ENCODE data around the gene CD81.

Gene CD81

DNA sequence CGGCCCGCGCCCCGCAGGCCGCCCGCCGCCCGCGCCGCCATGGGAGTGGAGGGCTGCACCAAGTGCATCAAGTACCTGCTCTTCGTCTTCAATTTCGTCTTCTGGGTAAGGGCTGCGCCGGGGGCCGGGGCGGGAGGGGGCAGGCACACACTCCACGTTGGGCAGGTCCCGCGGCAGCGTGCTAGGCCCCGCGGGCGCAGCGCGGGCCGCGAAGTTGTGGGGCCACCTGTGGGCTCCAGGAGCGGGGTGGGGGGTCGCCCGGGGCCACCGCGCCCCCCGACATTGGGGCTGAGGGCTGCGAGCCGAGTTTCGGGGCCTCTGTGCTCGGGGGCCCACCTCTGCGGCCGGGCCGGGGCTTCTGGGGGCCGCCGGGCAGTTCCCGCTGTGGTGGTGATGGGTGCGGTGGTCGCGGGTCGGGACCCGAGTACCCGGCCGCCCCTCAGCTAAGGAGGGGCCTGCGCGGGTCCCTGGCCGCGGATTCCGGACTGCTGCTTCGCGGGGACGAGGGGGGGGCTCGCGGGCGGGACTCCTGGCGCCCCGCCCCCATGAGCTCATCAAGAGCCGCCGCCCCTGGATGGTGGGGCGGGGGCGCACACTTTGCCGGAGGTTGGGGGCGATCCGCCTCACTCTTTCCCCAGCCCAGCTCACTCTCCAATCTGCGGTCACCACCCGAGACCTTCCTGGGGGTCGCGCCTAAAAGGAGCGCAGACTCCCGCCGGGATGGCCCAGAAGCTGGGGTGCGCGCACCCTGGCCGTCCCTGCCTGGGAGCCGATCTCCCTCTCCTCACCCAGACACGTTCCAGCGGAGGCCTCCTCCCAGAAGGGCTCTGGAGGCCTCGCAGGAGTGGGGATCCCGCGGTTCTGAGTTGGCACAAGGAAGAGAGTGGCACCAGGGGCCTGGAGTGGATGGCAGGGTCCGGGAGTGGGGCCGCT, 667 bp downstream of the CD81 start:
- DNase-seq, result no peak

DNA sequence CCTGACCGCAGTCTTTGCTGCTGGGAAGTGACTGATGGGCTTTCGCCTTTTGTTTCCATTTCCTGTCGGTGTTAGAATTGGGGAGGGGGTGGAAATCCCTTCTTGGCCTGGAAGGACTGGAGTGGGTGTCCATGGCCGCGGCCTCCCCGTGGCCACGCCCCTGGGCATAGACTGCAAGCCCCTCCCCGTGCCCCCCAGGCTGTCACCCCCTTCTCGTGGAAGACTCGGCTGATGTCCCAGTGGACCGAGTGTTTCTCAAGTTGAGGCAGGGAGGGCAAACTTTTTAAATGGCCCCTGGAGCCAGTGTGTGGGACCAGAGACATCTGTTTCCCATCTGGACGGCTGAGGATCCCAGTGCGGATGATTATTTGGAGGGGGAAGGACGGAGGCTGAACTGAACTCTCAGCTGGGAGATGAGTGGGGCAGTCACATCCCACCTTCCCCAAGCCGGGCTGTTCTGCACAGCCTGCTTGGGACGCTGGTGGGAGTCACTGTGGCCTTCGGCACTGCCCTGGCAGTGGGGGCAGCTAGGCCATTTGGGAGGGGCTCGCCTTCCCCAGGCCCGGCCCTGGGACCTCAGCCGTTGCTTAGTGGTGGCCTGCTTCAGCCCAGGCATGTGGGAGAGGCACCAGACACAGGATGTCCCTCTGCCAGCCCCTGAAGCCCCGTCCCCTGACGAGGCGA, 1.6 kb downstream of the CD81 start:
- DNase-seq, result no peak

DNA sequence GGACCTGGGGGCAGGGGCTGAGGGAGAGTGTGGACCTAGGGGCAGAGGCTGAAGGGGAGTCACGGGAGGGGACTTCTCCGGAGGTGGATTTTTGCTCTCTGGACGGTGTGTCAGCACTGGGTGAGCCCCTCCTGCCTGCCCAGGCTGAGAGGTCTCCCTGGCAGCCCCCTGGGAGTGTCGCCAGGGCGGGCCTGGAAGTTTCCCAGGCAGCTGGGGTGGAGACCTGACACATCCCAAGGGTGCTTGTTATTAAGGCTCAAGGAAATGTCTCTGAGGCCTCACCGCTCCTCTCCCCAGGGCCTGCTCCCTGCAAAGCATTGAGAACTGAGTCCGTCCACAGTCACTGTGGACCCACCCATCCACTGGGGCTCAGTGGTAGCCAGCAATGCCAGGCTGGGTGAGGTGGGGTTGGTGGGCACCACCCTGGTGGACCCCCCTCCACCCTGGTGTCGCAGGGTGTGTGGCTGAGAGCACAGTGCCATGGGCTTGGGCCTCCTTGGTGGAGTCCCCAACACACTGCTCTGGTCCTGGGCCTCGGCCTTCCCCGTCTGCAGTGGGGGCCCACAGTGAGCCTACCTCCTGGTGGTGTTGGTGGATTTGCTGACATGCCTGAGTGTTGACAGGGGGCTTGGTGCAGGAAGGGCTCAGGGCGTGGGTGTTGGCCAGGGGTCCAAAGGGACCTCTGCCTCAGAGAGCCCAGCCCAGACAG, 2.5 kb downstream of the CD81 start:
- DNase-seq, result no peak

DNA sequence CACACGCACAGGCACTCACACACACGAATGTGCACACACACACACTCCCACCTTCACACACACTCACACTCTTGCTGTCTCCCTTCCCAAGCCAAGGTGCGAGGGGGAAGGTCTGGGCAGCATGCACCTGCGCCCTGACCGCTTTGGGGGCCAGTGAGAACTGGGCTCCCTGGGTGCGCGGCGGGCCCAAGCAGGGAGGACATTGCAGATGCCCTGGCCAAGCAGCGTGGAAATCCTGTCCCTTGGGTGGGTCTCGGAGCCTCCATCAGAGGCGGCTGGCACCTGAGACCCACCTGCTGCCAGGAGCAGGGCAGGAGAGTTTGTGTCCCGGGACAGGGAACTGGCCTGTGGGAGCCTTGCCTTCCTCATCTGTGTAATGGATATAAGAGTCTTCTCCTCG, 3.3 kb downstream of the CD81 start:
- DNase-seq, result no peak

DNA sequence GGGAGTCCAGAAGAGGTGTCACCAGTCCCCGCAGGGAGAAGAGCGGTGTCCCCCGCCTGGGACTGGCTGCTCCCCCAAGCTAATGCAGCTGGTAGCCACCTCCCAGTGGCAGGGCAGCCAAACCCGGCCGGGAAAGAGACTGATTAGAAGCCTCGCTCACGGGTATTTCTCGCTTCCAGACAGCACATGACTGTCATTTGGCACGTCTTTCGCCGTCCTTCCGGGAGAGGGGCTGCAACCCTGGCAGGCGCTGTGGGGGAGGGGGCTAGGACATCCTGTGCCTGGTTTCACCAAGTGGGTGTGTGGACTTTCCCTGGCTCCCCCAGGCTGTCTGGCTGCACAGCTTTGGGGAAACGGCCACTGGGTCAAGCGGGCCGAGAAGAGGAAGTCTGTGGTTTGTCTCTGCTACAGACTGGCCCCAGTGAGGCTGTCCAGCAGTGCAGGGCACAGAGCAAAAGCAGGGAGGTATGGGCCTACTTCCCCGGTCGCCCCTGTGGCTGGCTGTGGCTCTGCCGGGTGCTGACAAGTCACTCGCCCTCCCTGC, 3.8 kb downstream of the CD81 start:
- DNase-seq, result no peak

DNA sequence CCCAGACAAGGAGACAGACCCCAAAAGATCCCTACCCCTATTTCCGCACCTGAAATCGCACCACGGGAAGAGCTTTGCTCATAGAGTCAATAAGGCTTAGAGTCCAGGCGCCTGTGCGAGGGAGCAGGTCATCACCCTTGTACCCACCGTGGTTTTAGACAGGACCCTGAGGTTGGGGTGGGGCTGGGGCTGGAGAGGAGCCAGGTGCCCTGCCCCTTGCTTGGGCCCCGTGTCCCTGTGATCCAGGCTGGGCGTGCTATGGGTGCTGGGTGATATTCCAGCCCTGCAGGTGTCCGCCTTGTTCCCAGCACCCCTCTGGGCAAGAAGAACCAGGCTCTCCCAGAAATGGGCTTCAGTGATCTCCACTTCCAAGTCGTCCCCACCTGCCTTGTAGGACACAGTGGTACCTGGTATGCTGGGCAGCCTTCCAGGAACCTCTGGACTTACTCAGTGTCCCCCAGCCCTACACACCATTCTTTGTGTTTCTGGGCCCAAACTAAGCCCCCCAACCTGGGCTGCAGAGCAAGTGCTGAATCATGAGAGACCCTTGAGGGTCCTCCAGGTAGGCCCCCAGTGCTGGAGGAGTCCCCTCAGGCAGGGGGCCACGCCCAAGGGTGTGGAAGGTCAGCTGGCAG, 4.5 kb downstream of the CD81 start:
- no peak for DNase-seq

DNA sequence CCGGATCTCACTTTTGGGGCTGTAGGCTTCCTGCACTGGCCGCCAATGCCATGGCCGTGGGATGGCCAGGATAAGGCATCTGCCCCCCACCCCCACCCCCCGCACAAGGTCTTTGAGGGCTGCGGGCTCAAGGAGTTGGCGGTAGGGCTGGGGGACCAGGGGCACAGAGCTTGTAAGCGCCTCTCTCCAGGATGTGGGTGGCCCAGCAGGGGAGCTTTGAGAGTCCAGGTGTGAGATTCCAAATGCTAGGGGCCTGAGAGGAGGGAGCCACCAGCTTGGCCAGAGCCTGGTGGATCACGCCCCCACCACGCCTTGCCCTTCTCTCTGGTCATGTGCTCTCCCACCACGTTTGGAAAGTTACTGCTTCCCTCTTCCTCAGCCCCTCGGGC, 5.0 kb downstream of the CD81 start:
- no peak for DNase-seq

DNA sequence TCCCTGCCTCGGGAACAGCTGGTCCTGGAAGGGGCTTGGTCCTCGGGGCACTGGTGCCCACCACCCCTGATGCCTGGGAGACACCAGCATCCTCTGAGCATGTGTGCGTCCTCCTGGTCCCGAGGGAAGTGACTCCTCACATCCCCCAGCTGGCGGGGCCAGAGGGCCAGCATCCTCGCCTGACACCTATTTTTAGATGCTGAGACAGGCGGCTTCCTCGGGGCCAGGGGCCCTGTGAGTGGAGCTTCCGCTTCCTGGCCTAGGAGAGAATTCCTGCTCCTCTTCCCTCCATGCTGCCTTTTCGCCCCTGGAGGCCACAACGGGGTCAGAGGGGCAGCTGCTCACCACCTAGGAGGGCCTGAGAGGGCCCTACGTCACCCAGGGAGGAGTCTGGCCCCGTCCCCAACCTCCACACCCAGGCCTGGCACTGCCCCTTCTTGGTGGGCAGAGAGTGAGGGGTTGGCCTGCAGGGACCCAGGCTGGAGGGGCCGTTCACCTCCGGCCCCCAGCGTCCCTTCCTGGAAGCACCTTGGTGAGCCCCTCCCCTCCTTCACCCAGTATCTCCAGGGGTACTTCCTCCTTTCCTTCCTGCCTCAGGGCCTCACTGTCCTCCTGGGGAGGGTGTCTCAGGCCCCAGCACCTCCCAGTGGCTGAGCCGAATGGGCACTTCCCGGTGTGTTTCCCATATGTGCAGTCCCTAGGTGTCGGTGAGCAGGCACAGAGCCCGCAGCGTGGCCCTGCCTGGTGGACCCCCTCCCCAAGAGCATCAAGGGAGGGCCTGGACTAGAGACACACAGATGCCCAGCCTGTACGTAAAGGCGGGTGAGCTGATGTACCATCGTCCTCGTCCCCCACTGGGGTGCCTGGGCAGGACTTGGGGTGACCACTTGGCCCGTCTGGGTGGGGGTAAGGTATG, 6.1 kb downstream of the CD81 start:
- DNase-seq, result no peak

DNA sequence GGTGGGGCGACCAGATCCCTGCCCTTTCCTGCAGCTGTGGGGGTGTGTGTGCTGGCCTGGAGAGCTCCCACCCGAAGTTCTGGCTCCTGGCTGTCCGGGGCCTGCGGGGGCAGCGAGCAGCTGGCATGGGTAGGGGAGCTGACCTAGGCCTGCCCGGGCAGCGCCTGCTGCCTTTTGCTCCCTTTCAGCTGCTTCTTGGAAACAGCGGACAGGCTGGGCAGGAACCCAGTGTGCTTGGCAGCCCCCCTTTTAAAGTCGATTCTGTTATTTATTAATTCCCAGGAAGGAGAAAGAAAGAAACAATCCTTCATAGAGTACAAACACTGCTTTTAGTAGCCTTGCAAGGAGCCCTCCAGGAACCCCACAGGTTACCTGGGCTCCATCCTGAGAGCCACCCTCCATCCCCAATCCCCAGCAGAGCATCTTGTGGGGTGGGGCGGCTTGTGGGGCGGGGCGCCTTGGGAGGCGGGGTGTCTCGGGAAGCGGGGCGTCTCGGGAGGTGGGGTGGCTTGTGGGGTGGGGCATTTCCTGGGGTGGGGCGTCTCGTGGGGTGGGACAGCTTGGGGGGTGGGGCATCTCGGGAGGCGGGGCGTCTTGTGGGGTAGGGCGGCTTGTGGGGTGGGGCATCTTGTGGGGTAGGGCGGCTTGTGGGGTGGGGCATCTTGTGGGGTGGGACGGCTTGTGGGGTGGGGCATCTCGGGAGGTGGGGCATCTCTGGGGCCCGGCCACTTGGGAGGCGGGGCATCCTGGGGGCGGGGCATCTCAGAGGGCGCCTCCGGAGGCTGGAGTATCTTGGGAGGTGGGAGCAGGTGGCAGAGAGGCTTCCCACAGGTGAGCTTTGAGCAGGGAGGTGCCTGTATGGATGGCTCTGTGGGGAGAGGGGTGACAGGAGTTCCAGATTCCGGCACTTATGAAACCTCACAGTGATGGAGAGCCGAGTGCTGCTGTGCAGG, 7.0 kb downstream of the CD81 start:
- no peak for DNase-seq

DNA sequence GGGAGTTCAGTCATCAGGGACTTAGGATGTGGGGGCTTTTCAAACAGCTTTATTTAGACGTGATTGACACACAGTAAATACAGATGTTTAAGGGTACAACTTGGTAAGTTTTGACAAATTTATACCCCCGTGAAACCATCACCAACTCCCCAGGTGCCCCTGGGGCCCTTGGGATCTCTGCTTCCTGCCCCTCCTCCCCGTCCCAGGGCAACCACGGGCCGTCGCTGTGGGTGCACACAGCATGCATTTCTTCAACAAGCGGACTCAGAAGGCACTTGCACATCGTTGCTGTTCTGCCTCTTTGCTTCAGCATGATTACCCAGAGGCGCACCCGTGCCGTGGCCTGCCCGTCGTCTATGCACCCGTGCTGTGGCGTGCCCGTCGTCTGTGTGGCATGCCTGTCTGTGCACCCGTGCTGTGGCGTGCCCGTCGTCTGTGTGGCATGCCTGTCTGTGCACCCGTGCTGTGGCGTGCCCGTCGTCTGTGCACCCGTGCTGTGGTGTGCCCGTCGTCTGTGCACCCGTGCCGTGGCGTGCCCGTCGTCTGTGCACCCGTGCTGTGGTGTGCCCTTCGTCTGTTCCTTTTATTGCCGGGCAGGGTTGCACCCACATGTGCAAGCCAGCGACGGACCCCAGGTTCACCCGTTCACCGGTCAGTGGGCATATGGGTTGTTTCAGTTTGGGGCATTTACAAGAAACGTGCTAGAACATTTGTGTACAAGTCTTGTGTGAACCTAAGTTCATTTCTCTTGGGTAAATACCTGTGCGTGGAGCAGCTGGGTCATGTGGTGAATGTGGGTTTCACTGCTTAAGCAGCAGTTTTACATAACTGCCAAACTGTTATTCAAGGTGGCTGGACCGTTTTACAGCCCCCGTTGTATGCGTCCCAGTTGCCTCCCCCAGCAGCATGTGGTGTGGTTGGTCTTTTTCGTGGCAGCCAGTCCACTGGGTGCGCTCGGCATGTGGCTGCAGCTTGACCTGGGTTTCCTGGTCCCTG, 8.3 kb downstream of the CD81 start:
- no peak for DNase-seq

DNA sequence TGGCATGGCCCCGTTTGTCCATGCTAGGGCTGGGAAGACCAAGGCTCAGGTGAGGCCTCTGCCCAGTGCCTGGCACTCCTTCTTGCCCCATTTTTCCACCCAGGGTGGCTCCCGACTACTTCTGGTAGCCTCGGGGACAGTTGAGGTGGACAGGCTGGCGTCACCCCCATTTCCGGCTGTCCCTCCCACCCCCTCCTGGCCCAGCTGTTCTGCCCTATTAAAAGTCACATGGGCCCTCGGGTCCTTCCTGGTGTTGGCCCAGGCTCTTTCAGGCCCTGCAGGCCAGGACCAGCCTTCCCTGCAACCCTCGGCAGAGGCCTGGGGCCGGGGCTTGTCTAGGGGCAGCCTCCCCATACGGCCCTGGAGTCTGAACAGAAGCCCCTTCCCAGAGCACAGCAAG, 9.5 kb downstream of the CD81 start:
- no peak for DNase-seq

DNA sequence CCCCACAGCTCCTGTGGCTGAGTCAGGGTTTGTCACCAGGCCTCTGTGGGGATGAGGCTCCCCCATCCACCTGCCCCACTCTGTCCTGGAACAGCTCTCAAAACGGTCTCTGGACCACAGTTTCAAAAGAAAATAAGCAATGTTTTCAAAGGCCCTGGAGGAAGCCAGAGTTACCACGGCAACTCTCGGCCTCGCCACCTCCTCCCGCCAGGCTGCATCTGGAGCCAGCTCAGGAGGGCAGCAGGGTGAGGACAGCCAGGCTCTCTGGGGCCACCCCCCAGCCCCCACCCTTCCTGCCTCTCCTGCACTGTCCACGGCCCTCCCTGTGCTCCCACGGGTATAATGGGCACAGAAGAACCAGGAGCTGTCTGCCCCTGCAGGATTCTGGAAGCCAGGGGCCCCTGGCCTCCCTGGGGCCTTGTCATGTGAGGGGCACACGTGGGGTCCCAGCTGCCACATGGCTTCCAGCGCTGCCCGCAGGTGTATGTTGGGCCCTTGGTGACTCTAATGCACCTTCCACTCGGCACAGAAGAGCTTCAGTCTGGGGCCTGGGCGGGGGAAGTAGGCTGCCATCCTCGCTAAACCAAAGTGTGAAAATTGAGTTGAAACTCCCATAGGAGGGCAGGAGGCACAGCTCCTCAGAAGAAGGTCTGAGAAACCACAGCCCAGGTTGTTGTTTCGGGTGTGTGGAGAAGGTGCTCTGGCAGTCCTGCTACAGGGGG, 10.3 kb downstream of the CD81 start:
- no peak for DNase-seq

DNA sequence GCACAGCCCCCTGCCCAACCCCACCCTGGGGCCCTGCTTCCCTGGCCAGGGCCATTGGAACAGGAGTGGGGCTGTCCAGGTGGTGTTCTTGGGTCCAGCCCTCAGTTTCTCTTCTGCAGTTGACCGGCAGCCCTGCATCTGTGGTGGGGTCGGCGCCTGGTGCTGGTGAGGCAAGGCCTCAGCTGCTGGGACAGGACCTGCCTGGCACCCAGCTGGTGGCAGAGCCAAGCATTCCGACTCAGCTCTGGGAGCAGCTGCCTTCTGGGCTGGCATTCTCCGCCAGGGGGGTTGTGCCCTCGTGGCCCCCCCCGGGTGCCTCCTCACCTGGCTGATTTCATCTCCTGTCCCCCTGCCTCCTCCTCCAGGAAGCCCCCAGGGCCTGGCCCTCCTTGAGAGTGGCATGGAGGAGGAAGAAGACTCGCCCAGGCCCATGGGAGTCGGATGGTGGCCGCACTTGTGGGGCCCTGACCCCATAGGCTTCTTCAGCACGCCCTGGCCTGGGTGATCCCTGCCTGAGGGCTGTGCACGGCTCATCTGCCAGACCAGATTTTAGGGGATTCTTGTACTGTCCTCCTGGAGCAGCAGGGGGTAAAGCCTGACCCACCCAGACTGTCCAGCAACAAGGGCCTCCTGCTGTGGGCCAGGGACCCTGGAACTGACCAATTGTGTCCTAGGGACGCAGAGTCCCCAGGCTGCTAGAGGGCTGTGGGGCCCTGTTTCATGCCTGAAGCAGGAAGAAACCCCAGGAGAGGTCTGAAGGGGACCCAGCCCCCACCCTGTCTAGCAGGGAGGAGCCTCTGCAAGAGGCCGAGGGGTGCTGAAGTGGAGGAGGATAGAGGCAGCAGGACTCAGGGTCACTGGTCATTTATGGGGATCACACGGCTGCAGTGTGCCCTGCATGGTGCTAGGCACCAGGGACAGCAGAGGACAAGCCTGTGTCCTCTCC, 11.6 kb downstream of the CD81 start:
- DNase-seq, result no peak

DNA sequence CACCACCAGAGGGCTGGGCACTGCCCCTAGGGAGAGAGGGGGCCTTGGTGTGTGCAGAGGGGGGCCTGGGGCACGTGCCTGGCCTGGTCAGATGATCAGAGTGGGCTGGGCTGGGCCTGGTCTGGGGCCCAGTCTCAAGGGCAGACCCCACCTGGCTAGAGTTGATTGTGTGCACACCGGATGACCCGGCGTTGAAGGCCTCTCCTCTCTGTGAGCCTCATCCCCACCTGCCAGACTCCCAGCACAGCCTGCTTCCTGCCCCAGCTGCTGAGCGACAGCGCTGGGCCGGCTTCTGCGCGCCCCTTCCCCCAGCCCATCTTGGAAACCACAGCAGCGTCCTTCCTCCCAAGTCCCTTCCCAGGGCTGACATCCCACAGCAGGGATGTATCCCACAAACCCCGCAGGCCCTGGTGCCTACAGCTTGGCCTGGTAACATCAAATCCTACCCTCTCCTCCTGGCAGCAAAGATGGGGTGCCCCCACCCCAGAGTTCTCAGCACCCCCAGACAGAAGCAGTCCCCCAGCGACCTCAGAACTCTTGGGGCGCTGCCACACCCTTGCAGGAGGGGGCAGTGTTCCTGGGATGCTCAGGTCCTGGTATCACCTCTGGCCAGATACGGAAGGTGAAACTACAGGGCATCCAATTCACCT, 12.4 kb downstream of the CD81 start:
- DNase-seq, result no peak

DNA sequence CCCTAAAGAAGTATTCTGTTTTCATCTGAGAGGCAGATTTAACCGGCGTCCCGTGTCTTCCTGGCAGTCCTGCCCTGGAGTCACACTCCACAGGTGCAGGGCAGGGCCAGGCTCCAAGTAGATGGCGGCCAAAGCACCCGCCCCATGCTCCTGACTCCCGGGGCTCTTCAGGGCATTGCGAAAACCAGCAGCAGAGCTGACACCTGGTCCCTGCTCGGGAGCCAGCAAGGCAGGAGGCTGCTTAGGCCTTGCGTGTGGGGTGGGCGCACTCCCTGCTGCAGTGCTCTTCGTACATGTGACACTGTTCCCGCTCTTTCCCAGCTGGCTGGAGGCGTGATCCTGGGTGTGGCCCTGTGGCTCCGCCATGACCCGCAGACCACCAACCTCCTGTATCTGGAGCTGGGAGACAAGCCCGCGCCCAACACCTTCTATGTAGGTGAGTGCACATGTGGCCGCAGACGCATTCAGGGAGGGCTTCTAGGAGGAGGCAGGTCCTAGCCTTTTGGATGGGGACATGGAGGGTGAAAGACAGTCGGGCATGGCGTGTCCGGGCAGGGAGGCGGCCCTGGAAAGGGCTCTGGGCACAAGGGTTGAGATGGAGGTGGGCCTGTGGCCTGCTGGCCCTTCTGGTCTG, 13.1 kb downstream of the CD81 start:
- no peak for DNase-seq

DNA sequence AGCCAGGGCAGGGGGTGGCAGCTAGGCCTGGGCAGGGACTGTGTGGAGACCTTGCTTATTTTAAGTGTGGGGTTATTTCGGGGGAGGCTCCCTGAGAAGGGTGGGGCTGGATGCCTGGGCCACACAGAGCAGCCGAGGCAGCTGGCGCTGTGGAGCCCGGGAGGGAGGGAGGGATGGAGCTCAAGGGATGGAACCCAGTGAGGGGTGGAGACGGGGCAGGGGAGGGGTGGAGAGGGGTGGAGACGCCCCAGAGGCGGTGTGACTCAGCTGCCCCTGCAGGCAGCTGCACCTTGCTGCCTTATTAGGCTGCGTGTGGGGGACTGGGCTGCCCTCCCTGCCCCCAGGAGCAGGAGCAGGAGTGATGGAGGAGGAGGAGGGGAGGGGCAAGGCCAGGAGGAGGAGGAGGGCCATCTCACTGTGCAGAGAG, 13.6 kb downstream of the CD81 start:
- DNase-seq, result no peak

All from DMS153 (cell line).